Stimulated activated memory B cell treated with anti-CD40 and anti-IgM and Interleukin-4, amounts not matched to agents 10 μg/mL and 1 μg/mL and 100 μg/mL, for 72 hours (primary cell): ENCODE measurements around the gene FLT1.
A peak's percentile ranks its signal among the peaks of the same experiment; 100 is the strongest.

ENCODE experiments used
- ATAC-seq: fragments of 150-1000 bp; cut with Tn5 transposase; 2 replicates; pipeline ENCODE4 v1.10.0; 2021
- H3K27ac Mint-ChIP-seq: one replicate; pipeline ENCODE4 v1.8.0; 2022; ENCODE audit warnings: mild to moderate bottlenecking, mixed read lengths
- H3K27me3 Mint-ChIP-seq: one replicate; pipeline ENCODE4 v1.8.0; 2022; ENCODE audit warnings: mixed read lengths
- H3K36me3 Mint-ChIP-seq: one replicate; pipeline ENCODE4 v1.8.0; 2022; ENCODE audit warnings: mixed read lengths
- H3K4me1 Mint-ChIP-seq: one replicate; pipeline ENCODE4 v1.8.0; 2022; ENCODE audit warnings: mixed read lengths
- H3K4me3 Mint-ChIP-seq: one replicate; pipeline ENCODE4 v1.8.0; 2022; ENCODE audit warnings: mild to moderate bottlenecking, moderate library complexity, mixed read lengths
- H3K9me3 Mint-ChIP-seq: one replicate; pipeline ENCODE4 v1.8.0; 2022; ENCODE audit warnings: mixed read lengths

Gene FLT1

DNA sequence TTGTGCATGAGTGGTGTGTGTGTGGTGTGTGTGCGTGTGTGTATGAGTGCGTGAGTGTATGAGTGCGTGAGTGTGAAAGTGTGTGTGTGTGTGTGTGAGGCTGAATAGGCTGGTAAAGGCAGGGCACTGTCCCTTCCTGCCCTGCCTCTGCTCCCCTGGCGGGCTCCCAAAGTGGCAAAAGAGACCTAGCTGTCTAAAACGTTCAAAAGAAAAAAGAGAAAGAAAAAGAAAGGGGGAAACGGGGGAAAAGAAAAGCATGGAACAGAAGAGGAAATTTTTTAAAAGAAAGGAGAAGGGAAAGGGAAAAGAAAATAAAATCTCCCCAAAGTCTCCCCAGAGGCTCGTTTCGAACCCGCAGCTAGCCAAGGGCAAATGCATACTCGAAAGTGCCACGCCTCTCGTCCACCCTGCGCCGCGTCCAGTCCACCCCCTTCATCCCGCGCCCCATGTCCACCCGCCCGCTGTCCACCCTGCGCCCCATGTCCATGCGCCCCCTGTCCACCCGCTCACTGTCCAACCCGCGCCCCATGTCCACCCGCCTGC lies 37.0 kb upstream of the FLT1 start:
- Mint-ChIP-seq H3K4me1 (peaks cover 10% of the 10 kb centered on the region), H3K27ac (no peak overlapping the region), H3K36me3 (peaks cover 5% of the 10 kb centered on the region), H3K4me3 (no peak overlapping the region), H3K27me3 (peaks cover 37% of the 10 kb centered on the region), H3K9me3 (peaks cover 4% of the 10 kb centered on the region)
- no peak for ATAC-seq

DNA sequence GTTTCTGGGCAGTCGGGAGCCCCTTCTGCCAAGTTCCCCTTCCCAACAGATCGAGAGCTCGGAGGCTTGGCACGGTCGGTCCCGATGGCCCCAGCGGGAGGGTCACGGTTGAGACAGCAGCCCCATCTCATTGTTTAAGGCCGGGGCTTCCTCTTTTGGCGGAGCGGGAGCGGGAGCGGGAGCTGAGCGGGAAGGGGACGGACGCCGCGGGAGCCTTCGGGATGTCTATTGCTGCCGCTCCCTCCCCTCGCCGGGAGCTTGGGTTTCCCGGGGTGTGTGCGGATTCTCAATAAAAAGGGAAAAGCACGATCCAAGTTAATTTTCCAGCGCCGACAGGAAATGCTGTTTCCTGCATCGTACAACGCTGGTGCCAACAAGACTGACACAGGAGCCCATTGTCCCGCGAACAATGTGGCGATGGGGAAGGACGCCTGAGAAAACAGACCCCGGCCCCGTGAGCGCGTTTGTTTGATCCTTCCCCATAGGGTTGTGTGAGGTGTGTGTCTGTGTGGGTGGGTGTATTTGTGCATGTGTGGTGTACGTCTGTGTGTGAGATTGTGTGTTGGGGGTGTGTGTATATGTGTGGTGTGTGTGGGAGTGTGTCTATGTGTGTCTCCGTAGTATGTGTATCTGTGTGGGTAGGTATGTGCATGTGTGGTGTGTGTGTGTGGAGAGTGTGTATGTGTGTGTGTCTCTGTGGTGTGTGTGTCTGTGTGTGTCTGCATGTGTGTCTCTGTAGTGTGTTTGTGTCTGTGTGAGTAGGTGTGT lies 36.3 kb upstream of the FLT1 start:
- Mint-ChIP-seq H3K4me1 (peaks cover 10% of the 10 kb centered on the region), H3K4me3 (no peak overlapping the region), H3K27me3 (peaks cover 30% of the 10 kb centered on the region), H3K9me3 (peaks cover 3% of the 10 kb centered on the region), H3K27ac (no peak overlapping the region), H3K36me3 (peaks cover 5% of the 10 kb centered on the region)
- no peak for ATAC-seq

DNA sequence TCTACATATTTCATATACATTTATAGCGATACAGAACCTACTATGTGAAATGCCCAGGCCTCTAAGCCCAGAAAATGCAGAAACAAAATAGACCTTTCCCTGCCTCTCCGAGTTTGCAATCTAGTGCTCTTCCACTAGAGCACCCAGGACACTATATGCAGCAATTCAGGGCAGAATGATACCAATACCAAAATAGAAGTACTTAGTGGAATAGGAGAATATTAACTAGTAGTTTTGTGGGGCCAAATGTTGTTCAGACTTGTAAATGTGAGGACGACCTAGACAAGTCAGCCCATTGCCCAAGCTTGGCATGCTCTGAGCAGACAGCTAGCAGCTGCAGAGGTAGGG lies 35.8 kb upstream of the FLT1 start:
- Mint-ChIP-seq H3K4me3 (no peak overlapping the region), H3K36me3 (peaks cover 5% of the 10 kb centered on the region), H3K27me3 (peaks cover 33% of the 10 kb centered on the region), H3K4me1 (peaks cover 10% of the 10 kb centered on the region), H3K9me3 (peaks cover 3% of the 10 kb centered on the region), H3K27ac (no peak overlapping the region)
- no peak for ATAC-seq

DNA sequence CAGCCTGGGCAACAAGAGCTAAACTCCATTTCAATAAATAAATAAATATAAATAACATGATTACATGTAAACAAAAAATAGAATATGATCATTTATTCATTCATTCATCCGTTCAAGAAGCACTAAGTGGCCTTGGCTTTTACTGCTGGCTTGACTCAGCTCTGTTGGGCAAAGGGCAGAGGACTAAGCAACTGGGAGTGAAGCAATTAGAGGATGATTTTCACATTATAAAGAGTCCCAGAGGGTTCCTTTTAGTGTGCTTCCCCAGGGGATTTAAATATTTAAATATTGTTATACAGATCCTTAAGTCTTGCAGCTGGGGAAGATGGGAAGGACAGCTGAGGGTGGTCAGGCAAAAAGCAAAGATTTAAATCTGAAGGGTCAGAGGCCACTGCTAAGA lies 34.9 kb upstream of the FLT1 start:
- Mint-ChIP-seq H3K27ac (no peak overlapping the region), H3K4me3 (no peak overlapping the region)
- no peak for ATAC-seq

DNA sequence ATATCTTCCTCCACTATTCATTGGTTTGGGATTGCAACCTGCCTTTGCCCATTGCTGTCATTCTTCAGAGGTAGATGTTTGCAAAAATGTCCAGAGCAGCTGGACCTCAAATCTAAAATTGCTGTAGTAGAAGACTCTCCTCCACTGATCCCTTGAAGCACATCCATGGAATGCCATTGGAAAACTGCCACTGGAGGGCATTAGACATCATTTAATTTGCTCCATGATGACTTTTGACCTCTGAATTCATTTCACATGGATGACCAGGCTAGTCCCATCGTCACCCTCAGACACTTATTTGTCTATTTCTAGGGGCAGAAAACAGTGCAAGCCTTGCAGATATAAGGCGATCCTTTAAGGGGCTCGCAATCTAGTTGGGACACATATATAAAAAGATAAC lies 33.9 kb upstream of the FLT1 start:
- peaks cover 22% of the 10 kb centered on the region for H3K4me1 Mint-ChIP-seq
- peaks cover 24% of the 10 kb centered on the region for H3K27me3 Mint-ChIP-seq
- no peak for ATAC-seq

More for the DNA sequence above, 34.9 kb upstream of the FLT1 start:
- Mint-ChIP-seq H3K27me3 (peaks cover 33% of the 10 kb centered on the region), H3K9me3 (no peaks in the 10 kb centered on the region), H3K36me3 (no peaks in the 10 kb centered on the region), H3K4me1 (peaks cover 13% of the 10 kb centered on the region)

DNA sequence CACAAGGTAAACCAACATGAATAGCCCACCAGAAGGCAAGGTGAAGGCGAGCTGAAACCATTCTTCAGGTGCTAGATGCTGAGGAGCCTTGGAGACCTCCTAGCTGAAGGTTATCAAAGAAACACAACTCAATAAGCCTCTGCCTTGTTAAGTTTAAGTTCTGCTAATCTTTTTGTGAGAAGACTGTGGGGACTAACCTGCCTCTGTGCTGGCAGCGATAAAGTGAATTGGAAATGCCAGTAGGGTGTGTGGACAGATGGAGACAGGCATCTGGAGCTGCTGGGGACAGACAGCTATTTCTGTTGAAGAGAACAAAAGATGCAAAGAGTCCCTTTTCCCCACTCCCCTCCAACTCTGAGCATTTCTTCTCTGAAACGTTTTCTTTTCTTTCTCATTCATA lies 33.5 kb upstream of the FLT1 start:
- ATAC-seq, result no peak
- peaks cover 27% of the 10 kb centered on the region for H3K4me1 Mint-ChIP-seq
- H3K27me3 Mint-ChIP-seq, result peaks cover 23% of the 10 kb centered on the region

More for the DNA sequence above, 33.9 kb upstream of the FLT1 start:
- H3K9me3 Mint-ChIP-seq, result no peaks in the 10 kb centered on the region
- no peak overlapping the region for H3K27ac Mint-ChIP-seq
- H3K4me3 Mint-ChIP-seq, result no peak overlapping the region
- H3K36me3 Mint-ChIP-seq, result no peaks in the 10 kb centered on the region

DNA sequence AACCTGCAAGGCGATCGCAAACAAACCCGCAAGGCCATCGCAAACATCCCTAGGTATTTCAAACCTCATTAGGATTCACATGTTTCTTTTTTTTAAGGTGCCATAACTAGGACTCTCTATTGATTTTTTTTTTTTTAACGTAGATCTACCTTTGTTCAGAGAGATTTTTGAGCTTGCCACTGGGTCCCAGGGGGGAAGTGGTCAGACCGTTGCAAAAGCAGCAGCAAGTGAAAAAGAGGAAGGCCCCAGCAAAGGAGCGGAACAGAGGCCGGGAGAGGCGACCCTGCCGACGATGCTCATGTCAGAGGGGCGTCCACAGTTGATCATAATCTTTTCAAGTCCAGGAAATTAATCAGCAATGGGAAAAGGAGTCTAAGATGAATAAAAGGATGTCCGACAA lies 32.7 kb upstream of the FLT1 start:
- H3K27ac Mint-ChIP-seq, result no peak overlapping the region
- ATAC-seq, result peak; percentile 68

More for the DNA sequence above, 33.5 kb upstream of the FLT1 start:
- H3K9me3 Mint-ChIP-seq, result no peaks in the 10 kb centered on the region
- no peaks in the 10 kb centered on the region for H3K36me3 Mint-ChIP-seq
- no peak overlapping the region for H3K27ac Mint-ChIP-seq
- H3K4me3 Mint-ChIP-seq, result no peak overlapping the region

DNA sequence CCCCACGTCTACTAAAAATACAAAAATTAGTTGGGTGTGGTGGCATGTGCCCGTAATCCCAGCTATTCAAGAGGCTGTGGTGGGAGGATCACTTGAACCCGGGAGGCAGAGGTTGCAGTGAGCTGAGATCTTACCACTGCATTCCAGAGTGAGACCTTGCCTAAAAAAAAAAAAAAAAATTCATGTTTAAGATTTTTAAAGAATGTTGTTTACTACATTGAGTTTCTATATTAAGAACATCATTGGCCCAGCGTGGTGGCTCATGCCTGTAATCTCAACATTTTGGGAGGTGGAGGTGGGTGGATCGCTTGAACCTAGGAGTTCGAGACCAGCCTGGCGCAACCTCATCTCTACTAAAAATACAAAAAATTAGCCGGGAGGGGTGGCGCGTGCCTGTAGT lies 31.9 kb upstream of the FLT1 start:
- Mint-ChIP-seq H3K4me3 (no peak overlapping the region), H3K9me3 (no peaks in the 10 kb centered on the region), H3K27ac (no peak overlapping the region), H3K27me3 (peaks cover 23% of the 10 kb centered on the region), H3K36me3 (no peaks in the 10 kb centered on the region), H3K4me1 (peaks cover 28% of the 10 kb centered on the region)
- no peak for ATAC-seq

More for the DNA sequence above, 32.7 kb upstream of the FLT1 start:
- Mint-ChIP-seq H3K4me3 (no peak overlapping the region), H3K36me3 (no peaks in the 10 kb centered on the region), H3K27me3 (peaks cover 23% of the 10 kb centered on the region), H3K9me3 (no peaks in the 10 kb centered on the region), H3K4me1 (peaks cover 28% of the 10 kb centered on the region)

DNA sequence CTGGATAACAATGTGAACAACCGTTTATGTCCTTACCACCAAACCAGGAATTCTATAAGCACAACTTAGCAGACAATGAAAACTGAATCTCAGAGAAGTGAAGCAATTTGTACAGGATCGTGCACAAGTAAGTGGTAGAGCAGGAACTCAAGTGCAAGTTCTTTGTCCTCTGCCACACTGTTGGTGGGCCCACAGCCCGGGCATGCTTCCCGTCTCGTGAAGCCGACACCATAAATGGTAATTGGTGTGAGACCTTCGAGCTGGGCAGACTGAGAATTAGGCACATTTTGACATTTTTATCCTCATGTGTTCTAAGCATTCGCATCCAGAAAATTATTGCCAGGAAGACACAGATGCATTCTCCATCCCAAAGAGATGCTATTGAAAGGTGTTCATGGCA lies 27.9 kb upstream of the FLT1 start:
- Mint-ChIP-seq H3K9me3 (no peaks in the 10 kb centered on the region), H3K27me3 (peaks cover 32% of the 10 kb centered on the region), H3K4me3 (no peak overlapping the region)

DNA sequence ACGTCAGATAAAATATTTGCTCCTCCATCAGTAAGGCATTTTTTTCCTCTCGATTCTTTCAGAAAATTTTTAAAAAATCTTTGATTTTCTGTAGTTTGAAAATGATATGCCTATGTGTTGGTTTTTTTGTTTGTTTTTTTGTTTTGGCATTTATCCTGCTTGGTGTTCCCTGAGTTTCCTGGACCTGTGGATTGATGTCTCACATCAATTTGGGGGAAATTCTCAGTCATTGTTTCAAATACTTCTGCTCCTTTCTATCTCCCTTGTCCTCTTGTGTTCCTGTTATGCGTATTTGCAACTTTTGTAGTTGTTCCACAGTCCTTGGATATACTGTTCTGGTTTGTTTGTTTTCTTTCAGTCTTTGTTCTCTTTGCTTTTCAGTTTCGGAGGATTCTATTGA lies 18.8 kb upstream of the FLT1 start:
- peaks cover 45% of the 10 kb centered on the region for H3K27me3 Mint-ChIP-seq
- ATAC-seq, result no peak

More for the DNA sequence above, 27.9 kb upstream of the FLT1 start:
- ATAC-seq, result no peak
- Mint-ChIP-seq H3K27ac (no peak overlapping the region), H3K4me1 (peaks cover 25% of the 10 kb centered on the region), H3K36me3 (no peaks in the 10 kb centered on the region)

DNA sequence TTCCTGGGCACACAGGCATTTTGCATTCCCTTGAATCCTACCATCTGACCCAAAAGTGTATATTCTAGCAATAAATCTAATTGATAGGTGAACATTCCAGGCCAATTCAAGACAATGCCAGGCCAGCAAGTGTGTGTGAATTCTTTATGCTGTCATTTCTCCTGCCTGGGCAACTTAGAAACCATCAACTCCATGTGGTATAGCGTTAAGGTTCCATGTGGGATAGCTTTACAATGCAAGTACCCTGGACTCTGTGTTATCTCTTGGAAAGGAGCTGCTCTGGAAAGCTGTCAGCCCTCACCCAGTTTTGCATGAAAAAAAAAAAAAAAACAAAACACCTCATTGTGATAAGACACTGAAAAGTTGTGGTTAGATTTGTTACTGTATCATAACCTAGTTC lies 15.6 kb upstream of the FLT1 start:
- Mint-ChIP-seq H3K9me3 (no peaks in the 10 kb centered on the region), H3K27ac (no peak overlapping the region)

More for the DNA sequence above, 18.8 kb upstream of the FLT1 start:
- H3K27ac Mint-ChIP-seq, result no peak overlapping the region
- no peaks in the 10 kb centered on the region for H3K9me3 Mint-ChIP-seq
- no peaks in the 10 kb centered on the region for H3K36me3 Mint-ChIP-seq
- H3K4me3 Mint-ChIP-seq, result no peak overlapping the region
- H3K4me1 Mint-ChIP-seq, result no peaks in the 10 kb centered on the region

DNA sequence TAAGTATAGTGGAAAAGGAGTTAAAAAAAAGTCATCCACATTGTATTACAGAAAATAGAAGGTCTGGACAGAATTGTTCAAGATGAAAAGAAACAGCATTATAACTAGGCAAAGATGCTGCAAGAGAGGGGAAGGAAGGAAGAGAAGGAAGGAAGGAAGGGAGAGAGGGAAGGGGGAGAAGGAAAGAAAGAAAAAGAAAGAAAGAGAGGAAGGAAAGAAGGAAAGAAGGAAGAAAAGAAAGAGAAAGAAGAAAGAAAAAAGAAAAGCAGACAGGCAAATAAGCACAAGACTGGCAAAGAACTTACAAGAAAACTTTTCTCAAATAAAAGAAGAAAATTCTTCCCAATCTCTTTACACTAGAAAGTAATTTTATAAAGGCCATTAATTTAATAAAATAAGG lies 15.1 kb upstream of the FLT1 start:
- Mint-ChIP-seq H3K4me3 (no peak overlapping the region), H3K36me3 (no peaks in the 10 kb centered on the region)

More for the DNA sequence above, 15.6 kb upstream of the FLT1 start:
- ATAC-seq, result no peak
- H3K27me3 Mint-ChIP-seq, result peaks cover 28% of the 10 kb centered on the region
- H3K4me3 Mint-ChIP-seq, result no peak overlapping the region
- no peaks in the 10 kb centered on the region for H3K4me1 Mint-ChIP-seq
- no peaks in the 10 kb centered on the region for H3K36me3 Mint-ChIP-seq

DNA sequence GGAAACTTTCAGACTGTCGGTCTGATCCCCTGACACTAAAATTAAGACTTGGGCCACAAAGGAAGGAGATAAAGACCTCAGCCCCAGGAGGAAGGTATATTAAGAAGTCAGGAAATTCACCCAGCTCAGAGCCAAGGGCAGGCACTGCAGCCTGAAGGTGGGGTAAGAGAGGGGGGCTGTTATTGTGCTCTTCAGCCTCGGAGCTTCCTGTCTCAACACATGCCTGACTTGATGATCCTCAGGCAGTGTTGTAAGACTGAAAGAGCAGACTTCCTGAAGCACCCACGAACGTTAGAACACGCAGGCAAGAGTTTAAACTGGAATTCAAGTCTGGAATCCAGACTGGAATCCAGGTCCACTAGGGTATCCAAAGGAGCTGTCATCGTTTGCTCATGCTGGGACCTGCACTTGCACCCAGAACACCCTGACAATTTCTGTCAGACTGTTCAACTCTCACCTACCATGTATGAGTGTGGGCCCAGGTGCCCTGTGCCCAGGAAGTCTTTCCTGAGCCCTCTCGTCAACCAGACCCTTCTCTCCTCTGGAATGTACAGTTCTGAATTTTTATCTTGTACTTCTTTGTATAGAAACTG lies 10.7 kb upstream of the FLT1 start:
- ATAC-seq, result no peak

More for the DNA sequence above, 15.1 kb upstream of the FLT1 start:
- Mint-ChIP-seq H3K9me3 (no peaks in the 10 kb centered on the region), H3K27me3 (peaks cover 23% of the 10 kb centered on the region), H3K4me1 (no peaks in the 10 kb centered on the region), H3K27ac (no peak overlapping the region)
- no peak for ATAC-seq

DNA sequence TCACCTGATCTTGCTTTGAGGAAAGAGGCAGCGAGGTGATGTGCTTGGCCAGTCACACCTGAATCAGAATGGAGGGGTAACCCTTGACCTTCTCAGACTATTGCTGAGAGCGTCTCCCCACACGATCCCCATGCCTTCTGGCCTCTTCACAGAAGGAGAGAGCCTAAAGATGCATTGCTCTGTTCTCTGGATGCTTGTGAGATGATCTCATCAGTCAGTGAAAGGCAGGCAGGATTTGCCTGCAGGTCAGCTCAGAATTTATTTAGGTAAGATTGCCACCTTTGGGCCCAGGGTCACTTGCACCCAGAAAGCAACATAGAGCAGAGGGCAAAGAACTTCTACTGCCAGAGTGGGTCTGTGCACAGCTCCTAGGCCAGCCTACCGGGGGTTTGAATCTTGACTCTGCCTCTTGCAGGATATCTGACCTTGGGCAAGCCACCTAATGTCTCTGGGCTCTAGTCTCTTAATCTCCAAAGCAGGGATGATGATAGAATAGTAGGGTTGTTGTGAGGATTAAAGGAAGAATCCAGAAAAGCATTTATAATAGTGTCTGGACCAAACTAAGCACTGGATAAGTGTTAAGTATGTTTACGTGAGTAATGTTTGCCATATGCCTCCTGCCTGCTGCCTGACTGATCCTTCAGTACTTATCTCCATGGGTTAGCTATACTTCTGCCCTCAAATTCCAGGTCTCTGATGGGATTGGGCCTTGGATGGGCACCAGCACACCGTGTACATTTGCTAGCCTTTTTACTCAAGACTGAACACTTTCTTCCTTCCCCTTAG lies 8.4 kb upstream of the FLT1 start:
- Mint-ChIP-seq H3K27ac (no peak overlapping the region), H3K4me1 (no peaks in the 10 kb centered on the region), H3K9me3 (peaks cover 5% of the 10 kb centered on the region), H3K4me3 (no peak overlapping the region), H3K27me3 (peaks cover 39% of the 10 kb centered on the region), H3K36me3 (no peaks in the 10 kb centered on the region)
- no peak for ATAC-seq

More for the DNA sequence above, 10.7 kb upstream of the FLT1 start:
- Mint-ChIP-seq H3K27me3 (peaks cover 30% of the 10 kb centered on the region), H3K4me1 (no peaks in the 10 kb centered on the region), H3K9me3 (no peaks in the 10 kb centered on the region), H3K36me3 (no peaks in the 10 kb centered on the region), H3K4me3 (no peak overlapping the region), H3K27ac (no peak overlapping the region)

DNA sequence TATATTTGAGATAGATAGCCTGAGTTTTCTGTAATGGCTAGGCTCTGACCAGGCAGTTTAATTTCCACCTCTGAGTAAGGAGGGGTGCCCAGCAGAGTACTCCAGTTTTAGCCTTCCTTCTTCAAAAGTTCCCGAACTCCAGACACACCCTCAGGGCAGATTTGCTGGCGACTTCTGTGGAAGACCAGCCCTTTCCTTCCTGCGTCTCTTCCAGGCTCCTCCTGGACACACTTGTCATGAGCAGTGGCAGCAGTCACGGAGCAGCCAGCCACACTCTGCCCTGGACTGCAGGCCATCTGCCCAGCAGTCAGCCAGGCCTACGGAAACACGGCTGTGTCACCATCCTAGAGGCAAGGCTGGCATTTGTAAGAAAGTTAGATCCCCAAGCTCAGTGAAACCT lies 6.6 kb upstream of the FLT1 start:
- Mint-ChIP-seq H3K36me3 (no peaks in the 10 kb centered on the region), H3K27me3 (peaks cover 36% of the 10 kb centered on the region), H3K27ac (no peak overlapping the region), H3K4me3 (no peak overlapping the region), H3K4me1 (peaks cover 1% of the 10 kb centered on the region), H3K9me3 (peaks cover 5% of the 10 kb centered on the region)
- no peak for ATAC-seq
